ENCODE measurements around the gene CCL22. TPM values are rescaled to one million over a fixed set of nuclear protein-coding genes. Genes with fewer than 3 reads are reported as not detected.
A peak's percentile ranks its signal among the peaks of the same experiment; 100 is the strongest.

CCL22 gene
- total RNA-seq, 4 donors from 2014 or later = 0.40 to 3.3 TPM; not detected in 2

- Histone ChIP-seq H3K4me1 (no peaks in the 10 kb centered on the region), H3K27me3 (no peaks in the 10 kb centered on the region), H3K4me3 (no peak overlapping the region), H3K36me3 (no peaks in the 10 kb centered on the region), H3K27ac (no peak overlapping the region), H3K9me3 (no peaks in the 10 kb centered on the region)
- TF ChIP-seq POLR2A (IDR thresholded peaks at IDR 0.05) (no peak), CTCF (IDR thresholded peaks at IDR 0.05) (no peak)
- DNase-seq = no peak
Measured at GRCh38 chr16:57347858-57348257, 10.7 kb upstream of the CCL22 start.

DNA sequence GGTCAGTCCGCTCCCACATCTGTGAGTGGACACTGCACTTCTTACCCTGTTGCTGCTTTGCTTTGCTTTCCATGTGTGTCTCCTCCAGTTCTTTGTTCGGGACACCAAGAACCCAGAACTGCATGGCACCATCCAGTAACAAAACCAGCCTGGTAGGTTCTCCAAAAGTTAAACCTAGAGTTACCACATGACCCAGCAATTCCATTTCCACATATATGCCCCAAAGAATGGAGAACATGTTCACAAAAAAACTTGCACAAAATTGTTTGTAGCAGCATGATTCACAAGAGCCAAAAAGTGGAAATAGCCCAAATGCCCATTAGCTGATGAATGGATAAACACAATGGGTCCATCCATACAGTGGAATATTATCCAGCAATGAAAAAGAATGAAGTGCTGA is 10.3 kb upstream of the CCL22 start:
- Histone ChIP-seq H3K27me3 (no peaks in the 10 kb centered on the region), H3K4me3 (no peak overlapping the region), H3K9me3 (no peaks in the 10 kb centered on the region), H3K4me1 (no peaks in the 10 kb centered on the region), H3K27ac (no peak overlapping the region), H3K36me3 (no peaks in the 10 kb centered on the region)
- DNase-seq = no peak
- TF ChIP-seq POLR2A (IDR thresholded peaks at IDR 0.05) (no peak), CTCF (IDR thresholded peaks at IDR 0.05) (no peak)

GRCh38 chr16:57349212-57350031 is 9.2 kb upstream of the CCL22 start:
- Histone ChIP-seq H3K4me1 (no peaks in the 10 kb centered on the region), H3K9me3 (no peaks in the 10 kb centered on the region), H3K27me3 (no peaks in the 10 kb centered on the region), H3K27ac (no peak overlapping the region), H3K4me3 (no peak overlapping the region), H3K36me3 (no peaks in the 10 kb centered on the region)
- TF ChIP-seq POLR2A (IDR thresholded peaks at IDR 0.05) (no peak), CTCF (IDR thresholded peaks at IDR 0.05) (no peak)
- peak in 2 of 3 donors; percentile 77 for DNase-seq

GRCh38 chr16:57352636-57353047 is 5.9 kb upstream of the CCL22 start:
- Histone ChIP-seq H3K27ac (no peak overlapping the region), H3K36me3 (no peaks in the 10 kb centered on the region), H3K4me1 (peaks cover 0 to 2% (median 0%) of the 10 kb centered on the region in 4 donors), H3K4me3 (no peak overlapping the region), H3K27me3 (no peaks in the 10 kb centered on the region), H3K9me3 (no peaks in the 10 kb centered on the region)
- DNase-seq = no peak
- TF ChIP-seq CTCF (IDR thresholded peaks at IDR 0.05) (no peak), POLR2A (IDR thresholded peaks at IDR 0.05) (no peak)

GRCh38 chr16:57354311-57354710 is 4.3 kb upstream of the CCL22 start:
- Histone ChIP-seq H3K4me3 (no peak overlapping the region), H3K27me3 (no peaks in the 10 kb centered on the region), H3K27ac (no peak overlapping the region), H3K9me3 (no peaks in the 10 kb centered on the region), H3K4me1 (peaks cover 0 to 12% (median 4%) of the 10 kb centered on the region in 4 donors), H3K36me3 (no peaks in the 10 kb centered on the region)
- TF ChIP-seq CTCF (IDR thresholded peaks at IDR 0.05) = no peak
- TF ChIP-seq POLR2A (IDR thresholded peaks at IDR 0.05) = no peak
- no peak for DNase-seq
